WTC11 (cell line): Measurements from ENCODE around the gene JAZF1.

Experiments
- ELF4 ChIP-seq: sonication (generic); formaldehyde crosslinking; IDR thresholded peaks from 2 replicates; pipeline ENCODE4 v1.8.1; 2022; ENCODE audit warnings: low read depth, mild to moderate bottlenecking, moderate library complexity, missing genetic modification reagents
- HMGA2 ChIP-seq: fragments of 250-450 bp; sonication (Bioruptor Pico); IDR thresholded peaks from 2 replicates; pipeline ENCODE4 v1.4.0; 2021; ENCODE audit warnings: mild to moderate bottlenecking, moderate library complexity
- ZNF219 ChIP-seq: sonication (generic); formaldehyde crosslinking; IDR thresholded peaks from 2 replicates; pipeline ENCODE4 v1.8.0; 2023; ENCODE audit warnings: missing genetic modification reagents, mild to moderate bottlenecking, borderline replicate concordance
- ZNF396 ChIP-seq: fragments of 250-450 bp; sonication (Bioruptor Pico); IDR thresholded peaks from 2 replicates; pipeline ENCODE4 v1.8.0; 2021; ENCODE audit warnings: mild to moderate bottlenecking, moderate library complexity, borderline replicate concordance
- TF ChIP-seq, protein P1 (sequence below): fragments of 200-600 bp; IDR thresholded peaks from 2 replicates; pipeline ENCODE4 v1.8.0; 2022; ENCODE audit warnings: antibody characterized with exemption

GRCh38 chr7:28048694-28049093, 131.9 kb downstream of the JAZF1 start:
- TF ChIP-seq, protein P1, sequence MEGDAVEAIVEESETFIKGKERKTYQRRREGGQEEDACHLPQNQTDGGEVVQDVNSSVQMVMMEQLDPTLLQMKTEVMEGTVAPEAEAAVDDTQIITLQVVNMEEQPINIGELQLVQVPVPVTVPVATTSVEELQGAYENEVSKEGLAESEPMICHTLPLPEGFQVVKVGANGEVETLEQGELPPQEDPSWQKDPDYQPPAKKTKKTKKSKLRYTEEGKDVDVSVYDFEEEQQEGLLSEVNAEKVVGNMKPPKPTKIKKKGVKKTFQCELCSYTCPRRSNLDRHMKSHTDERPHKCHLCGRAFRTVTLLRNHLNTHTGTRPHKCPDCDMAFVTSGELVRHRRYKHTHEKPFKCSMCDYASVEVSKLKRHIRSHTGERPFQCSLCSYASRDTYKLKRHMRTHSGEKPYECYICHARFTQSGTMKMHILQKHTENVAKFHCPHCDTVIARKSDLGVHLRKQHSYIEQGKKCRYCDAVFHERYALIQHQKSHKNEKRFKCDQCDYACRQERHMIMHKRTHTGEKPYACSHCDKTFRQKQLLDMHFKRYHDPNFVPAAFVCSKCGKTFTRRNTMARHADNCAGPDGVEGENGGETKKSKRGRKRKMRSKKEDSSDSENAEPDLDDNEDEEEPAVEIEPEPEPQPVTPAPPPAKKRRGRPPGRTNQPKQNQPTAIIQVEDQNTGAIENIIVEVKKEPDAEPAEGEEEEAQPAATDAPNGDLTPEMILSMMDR: no peak
- TF ChIP-seq ZNF219: no peak
- TF ChIP-seq HMGA2 (CRISPR knock-in tag): no peak
- no peak for TF ChIP-seq ELF4 (CRISPR knock-in tag)
- TF ChIP-seq ZNF396 (CRISPR knock-in tag): no peak
